HG03095 (cell line): Measurements from ENCODE around the gene UBA1.

Experiments used
- ATAC-seq: cut with Tn5 transposase; IDR thresholded peaks from one replicate; pipeline ENCODE4 v1.9.1; 2021; ENCODE audit warnings: moderate library complexity; ENCODE audit not compliant: unreplicated experiment

The UBA1 gene

DNA sequence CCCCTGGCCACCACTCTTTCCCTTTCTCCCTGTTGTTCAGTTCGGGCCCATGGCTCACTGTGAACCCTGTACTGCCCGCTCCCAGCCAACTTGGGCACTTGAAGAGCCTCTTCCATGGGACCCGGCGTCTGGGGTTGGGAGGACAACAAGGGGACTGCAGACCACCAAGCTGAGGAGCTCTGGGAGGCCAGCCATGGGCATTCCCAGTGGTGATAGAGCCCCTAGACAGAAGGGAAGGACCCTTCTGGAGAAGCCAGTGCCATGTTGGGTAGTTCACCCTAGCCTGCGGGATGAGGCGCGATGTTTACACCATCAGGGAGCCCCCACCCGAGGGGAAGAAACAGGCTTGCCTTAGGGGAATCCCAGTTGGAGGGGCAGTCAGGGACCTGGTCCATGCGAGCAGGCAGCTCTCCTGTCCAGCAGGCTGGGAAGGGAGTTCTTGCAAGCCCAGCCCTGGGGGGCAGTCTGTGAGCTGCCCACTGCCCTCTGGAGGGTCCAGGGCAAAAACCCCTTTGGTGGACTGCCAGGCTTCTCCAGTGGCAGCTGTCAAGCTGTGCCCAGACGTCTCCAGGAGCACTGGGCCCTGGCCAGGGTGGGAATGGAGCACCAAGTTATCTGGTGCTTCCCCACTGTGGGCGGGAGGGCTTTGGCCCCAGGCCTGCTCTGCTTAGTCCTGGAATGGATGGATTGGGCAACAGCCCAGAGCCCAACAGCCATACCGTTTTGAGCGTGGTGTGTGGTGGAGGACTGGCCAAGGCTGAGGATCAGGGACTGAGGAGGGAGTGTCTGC lies 23.7 kb upstream of the UBA1 start:
- no peak for ATAC-seq

DNA sequence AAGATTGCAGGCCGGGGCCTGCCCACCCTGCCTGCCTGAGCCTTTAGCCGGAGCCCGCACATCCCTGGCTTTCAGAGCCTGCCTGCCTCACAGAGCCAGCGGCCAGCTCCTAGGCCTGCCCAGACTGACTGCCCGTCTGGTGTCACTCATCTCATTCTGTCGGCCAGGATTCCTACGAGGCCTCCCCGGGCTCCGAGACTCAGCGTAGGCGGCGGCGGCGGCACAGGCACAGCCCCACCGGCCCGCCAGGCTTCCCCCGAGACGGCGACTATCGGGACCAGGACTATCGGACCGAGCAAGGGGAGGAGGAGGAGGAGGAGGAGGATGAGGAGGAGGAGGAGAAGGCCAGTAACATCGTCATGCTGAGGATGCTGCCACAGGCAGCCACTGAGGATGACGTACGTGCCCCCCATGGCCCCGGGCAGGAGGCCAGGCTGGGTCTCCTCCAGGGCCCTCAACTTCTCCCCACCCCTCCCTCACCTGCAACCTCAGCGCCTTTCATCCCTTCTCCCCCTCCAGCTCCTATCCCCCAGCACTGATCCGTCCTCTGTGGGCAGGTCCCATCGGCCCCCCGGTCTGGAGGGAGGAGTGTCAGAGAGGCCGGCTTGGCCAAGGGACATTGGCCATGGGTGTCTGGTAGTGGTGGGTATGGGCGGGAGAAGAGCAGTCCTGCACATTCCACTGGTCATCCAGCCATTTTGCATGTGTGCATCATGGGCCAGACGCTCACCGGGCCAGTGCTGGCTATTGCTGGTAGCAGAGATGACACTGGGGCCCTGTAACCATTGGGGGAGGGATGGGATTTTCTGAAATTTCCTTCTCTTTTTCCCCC lies 22.6 kb upstream of the UBA1 start:
- no peak for ATAC-seq

DNA sequence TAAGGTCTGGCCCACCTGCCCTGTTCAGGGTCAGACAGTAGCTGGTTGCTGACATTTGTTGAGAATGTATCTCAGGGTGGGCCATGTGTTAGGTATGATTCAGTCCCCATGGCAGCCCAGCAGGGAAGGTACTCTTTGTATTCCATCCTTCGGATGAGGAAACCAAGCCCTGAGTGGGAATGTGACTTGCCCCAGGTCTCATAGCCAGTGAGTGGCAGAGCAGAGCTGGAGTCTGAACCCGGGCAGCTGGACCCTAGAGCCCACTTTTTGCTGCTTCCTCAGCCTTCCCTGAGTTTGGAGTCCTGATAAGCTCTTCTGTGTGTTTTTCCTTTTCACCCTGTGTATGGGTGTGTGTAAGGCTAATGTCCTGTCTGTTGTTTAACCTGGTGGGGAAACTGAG lies 21.6 kb upstream of the UBA1 start:
- no peak for ATAC-seq

DNA sequence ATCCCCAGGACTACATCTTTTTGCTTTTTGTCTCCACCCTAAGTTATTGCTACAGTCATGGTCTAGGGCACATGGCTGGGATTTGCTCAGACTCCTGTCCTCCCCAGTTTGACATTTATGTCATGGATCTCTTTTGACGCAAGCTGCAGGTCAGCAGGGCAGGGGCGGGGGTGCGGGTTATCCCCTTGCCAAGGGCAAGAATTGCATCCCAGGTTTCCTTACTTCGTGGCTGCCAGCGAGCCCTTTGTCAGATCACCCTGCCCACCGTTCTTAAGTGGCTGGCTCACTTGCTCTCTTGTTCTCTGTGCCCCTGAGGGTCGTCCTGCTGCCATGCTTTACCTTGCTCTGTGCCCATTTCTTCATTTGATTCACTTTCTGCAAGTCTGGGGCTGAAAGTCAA lies 21.1 kb upstream of the UBA1 start:
- ATAC-seq: no peak

DNA sequence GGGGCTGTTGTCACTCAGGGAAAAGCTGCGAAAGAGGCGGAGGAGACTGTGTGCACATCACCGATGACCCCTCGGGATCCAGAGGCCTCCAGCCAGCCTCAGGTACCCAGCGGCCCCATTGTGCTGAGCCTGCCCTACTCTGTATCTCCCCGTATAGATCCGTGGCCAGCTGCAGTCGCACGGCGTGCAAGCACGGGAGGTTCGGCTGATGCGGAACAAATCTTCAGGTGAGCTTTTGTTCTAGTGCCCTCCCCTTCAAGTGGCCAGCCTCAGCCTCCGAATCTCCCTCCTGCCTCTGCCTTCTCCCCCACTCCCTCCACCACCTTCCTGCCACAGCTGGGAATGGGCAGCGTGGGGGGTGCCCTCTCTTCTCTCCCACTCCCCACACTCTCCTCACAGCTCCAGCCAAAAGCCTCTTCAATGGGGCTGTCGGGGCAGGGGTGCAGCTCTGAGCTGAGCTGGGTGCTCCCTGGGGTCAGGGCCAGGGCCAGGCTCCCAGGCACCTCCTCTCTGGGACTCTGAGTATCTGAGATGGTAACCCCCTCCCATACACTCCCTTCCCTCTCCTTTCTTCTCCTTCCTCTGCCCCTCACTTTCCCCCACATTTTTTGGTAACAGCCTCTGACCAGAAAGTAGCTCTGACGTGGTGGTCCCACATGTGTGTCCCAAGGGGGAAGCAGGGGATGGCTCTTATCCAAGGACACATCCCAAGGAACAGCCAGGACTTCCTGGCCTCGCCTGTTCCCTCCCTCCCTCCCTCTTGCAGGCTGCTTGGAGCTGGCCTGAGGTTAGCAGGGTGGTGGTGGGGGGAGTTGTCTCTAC lies 20.4 kb upstream of the UBA1 start:
- no peak for ATAC-seq

DNA sequence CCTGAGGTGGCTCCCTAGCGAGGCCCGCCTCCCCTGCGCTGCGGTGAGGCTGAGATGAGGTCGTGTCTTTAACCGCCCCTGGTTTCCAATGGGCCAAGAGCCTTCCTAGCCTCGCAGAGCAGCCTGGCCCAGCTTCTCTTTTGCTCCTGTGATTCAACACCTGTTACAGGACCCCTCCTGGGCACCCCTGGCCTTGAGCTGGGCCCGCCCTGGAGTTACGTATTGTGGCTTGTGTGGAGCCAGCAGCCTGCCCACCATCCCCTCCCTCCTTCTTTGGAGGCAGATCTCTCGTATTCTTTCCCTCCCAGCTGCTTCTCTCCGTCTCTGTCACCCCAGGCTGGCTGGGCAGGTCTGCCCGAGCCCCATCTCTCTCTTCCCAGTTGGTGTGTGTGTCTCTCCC lies 19.3 kb upstream of the UBA1 start:
- no peak for ATAC-seq

DNA sequence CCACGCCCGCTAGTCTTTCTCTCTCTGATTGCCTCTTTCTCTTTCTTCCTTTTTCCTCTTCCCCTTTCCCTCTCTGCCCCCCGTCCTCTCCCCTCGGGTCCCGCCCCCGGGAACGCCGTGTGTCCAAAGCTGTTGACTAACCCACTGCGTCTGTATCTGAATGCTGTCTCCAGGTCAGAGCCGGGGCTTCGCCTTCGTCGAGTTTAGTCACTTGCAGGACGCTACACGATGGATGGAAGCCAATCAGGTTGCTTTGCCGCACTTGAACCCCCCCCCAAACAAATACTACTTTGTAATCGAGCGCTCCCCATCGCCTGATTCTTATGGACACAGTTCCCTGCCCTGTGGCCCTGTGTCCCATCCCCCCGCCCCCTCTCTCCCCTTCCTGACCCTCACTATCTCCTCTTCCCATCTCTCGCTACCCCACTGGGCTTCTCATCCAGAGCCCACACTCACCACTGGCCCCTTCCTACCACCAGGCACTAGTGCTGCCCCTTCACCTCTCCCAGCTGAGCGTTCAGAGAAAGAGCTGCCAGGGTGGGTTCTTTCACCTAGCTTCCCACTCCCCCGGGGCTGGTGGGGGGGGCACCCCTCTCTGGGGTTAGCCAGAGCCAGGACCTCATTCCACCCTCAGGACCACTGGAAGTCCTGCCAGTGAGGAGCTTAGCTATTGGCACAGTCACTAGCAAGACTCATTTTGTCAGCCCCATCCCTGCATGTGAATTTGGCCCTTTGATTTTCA lies 18.6 kb upstream of the UBA1 start:
- ATAC-seq: no peak

DNA sequence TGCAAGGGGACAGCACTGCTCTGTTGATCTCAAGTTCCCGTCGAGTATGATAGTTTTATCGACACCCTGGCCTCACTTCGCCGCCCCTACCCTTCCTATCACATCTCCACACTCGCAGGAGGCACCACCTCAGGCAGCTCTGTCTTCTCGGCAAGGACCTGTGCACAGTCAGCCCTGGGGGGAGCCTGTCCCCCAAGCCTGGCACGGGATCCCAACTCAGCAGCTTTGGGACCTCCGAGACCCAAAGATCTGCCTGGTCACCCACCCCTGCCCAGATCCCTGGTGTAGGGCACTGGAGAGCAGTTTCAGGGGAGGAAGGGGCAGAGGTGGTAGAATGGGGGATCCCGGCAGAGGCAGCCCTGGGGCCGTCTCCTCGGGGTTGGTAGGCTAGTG lies 18.0 kb upstream of the UBA1 start:
- ATAC-seq: no peak

DNA sequence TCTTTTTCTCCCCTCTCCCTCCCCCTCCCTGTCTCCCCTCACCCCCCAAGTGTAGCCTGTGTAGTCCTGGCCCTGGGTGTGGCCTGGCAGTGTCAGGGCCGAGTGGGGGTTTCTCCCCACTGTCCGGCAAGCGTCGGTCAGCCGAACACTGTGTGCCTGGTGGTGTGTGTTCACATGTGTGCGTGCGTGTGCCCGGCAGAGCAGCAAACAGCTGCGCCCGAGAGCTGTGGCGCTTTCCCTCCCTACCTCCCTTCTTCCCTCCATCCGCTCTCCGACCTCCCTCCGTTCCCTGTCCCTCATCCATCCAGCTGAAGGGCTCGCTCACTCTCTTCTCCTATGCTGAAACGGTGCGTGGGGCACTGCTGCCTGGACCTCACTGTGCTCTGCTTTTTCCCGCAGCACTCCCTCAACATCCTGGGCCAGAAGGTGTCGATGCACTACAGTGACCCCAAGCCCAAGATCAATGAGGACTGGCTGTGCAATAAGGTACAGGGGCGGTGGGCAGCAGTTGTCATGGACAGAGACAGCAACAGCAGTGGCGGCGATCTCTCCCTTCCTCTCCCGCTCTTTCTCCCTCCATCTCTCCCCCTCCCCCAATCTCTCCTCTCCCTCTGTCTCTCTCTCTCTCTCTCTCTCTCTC lies 17.4 kb upstream of the UBA1 start:
- ATAC-seq: no peak

DNA sequence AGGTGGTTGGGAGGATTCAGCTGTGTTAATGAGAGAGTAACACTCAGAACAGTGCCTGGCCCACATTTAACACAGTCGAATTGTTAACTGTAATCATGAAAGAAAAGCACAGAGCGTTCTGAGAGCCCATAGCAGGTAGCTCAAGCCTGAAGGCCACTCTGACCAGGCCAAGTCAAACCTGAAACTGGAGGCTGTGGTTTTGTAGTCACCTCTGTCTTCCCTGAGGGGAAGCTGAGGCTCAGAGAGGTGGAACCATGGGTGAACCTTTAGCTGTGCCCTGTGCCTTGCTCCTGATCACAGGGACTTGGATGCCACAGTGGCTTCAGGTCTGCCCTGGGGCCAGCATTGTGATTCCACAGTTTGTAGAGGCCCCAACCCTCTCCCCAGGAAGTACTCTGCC lies 16.6 kb upstream of the UBA1 start:
- ATAC-seq: no peak

DNA sequence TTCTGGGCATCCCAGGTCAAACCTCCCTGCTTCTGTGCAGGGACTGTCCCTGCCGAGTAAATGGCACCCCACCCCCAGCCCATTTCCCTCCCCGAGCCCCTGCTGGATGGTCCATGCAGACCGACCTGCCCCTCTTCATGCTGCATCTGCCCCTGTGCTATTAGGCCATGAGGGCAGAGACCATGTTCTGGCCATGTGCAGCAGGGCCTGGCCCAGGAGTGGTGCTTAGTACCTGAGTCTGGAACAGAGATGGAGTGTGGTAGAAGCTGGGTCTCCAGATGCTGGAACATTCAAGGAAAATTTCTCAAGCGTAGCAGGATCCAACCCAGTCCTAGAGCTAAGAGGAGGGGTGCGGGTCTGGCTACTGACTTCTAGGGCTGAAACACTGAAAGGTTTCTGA lies 15.3 kb upstream of the UBA1 start:
- ATAC-seq: no peak

DNA sequence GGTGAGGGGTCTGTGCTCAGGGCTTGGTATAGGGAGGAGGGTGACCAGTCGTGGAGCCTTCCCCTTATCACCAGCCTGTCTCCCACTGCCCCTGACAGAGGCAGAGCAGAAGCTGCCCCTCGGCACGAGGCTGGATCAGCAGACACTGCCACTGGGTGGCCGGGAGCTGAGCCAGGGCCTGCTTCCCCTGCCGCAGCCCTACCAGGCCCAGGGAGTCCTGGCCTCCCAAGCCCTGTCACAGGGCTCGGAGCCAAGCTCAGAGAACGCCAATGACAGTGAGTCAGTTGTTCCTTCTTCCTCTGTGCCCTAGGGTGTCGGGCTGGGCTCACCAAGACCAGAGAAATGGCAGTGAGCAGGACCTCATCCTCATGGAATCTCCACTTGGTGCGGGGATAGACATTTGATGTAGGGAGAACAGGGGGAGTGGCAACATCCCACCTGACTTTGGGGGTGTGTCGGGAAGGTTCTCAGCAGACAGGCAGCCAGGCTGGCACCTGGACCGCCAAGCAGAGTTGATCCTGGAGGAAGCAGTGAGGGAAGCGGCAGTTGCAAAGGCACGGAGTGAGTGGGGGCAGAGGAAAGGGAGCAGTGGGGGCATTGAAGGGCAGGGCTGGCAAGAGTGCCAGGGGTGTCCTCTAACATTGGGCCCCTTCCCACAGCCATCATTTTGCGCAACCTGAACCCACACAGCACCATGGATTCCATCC lies 14.3 kb upstream of the UBA1 start:
- ATAC-seq: no peak

DNA sequence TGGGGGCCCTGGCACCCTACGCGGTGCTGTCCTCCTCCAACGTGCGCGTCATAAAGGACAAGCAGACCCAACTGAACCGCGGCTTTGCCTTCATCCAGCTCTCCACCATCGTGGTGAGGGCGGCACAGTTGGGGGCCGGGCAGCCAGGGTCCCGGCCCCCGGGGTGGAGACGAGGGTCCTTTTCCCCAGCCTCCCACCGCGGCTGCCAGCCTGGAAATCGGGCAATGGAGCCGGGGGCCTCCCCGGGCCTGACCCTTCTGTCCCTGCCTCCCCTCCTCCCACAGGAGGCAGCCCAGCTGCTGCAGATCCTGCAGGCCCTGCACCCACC lies 13.7 kb upstream of the UBA1 start:
- no peak for ATAC-seq

DNA sequence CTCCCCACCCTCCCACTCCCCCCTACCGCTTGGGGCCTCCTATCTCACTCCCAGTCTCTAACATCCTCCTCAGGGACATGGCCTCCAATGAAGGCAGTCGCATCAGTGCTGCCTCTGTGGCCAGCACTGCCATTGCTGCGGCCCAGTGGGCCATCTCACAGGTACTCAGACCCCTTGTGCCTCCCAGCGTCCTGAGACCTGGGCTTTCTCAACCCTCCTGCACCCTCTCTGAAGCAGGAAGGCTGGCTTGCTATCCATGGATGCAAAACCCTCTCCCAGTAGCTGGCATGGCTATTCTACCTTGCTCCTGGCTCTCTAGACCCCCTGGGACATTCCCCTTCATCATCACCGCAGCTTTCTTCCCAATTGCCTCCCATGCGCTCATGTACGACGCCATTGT lies 13.3 kb upstream of the UBA1 start:
- ATAC-seq: no peak

DNA sequence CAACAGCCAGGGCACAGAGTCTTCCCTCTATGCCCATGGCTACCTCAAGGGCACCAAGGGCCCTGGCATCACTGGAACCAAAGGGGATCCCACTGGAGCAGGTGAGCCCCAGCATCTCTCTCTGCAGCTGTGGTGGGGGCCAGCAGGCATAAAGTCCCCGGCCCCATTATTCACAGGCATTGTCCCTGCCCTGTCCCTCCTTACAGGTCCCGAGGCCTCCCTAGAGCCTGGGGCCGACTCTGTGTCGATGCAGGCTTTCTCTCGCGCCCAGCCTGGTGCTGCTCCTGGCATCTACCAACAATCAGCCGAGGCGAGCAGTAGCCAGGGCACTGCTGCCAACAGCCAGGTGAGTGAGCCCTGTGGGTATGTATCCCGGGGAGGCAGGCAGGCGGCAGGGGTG lies 12.3 kb upstream of the UBA1 start:
- ATAC-seq: no peak

DNA sequence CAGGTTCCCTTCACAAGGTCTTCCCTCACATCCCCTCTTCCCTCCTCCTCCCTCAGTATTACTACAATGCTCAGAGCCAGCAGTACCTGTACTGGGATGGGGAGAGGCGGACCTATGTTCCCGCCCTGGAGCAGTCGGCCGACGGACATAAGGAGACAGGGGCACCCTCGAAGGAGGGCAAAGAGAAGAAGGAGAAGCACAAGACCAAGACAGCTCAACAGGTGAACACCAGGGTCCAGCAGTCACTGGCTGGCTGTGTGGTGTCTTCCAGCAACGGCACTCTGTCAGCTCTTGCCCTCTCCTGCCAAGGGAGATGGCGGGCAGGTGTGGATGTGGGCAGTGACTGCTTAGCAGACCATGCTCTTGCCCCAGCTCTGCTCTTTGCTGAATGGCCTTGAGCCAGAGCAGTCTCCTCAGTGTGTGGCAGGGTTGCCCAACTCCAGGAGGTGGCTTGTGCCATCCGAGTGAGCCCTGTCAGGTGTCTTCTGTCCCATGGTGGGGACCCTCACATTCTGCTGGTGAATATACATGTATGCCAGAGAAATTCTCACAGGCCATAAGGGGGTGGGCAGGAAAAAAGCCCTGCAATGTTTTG lies 11.4 kb upstream of the UBA1 start:
- ATAC-seq: no peak

DNA sequence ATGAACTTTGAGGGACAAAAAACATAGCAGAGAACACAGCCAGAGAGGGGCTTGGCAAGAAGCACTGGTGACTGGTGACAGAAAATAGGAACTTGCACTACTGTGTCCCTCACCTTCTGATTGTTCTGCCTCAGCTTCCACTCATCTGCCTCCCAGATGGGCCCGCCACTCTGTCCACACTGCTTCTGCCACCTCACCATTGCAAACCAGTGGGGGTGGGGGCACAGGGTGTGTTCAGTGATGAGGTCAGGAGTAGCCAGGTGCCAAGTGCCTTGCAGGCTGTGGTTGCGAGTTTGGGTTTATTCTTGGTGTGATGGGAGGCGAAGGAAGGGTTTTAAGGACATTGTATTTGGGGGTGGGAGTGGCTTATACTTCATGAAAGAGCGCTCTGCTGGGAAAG lies 9.1 kb upstream of the UBA1 start:
- no peak for ATAC-seq

DNA sequence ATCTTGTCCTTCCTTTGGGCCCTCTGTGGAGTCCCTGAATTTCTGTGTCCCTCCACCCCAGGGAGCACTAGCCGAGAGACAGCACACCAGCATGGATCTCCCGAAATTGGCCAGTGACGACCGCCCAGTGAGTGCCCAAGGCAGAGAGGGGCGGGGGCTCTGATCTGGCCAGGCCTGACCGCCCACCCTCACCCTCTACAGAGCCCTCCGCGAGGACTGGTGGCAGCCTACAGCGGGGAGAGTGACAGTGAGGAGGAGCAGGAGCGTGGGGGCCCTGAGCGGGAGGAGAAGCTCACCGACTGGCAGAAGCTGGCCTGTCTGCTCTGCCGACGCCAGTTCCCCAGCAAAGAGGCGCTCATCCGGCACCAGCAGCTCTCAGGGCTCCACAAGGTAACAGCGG lies 8.4 kb upstream of the UBA1 start:
- ATAC-seq: no peak

DNA sequence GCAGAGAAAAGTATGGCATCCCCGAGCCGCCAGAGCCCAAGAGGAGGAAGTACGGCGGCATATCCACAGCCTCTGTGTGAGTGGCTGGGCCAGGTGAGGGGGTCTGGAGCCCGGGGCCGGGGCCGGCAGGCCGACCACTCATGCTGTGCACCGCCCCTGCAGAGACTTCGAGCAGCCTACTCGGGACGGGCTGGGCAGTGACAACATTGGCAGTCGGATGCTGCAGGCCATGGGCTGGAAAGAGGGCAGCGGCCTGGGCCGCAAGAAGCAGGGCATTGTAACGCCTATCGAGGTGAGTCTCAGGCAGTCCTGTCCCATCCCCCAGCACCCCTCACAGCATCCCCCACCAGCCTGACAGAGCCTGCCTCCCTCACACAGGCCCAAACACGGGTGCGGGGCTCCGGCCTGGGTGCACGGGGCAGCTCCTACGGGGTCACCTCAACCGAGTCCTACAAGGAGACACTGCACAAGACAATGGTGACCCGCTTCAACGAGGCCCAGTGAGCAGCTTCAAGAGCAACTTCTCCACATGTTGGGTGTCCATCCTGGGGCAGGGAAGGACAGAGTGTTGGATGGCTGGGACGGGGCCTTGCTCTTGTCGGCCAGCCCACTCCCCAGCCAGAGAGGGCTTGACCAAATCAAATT lies 7.4 kb upstream of the UBA1 start:
- ATAC-seq: no peak
